WTC11 (cell line): ENCODE measurements around the gene RAB11FIP3. TPM values are rescaled to one million over a fixed set of nuclear protein-coding genes. Genes with fewer than 3 reads are reported as not detected.

Source experiments
- ATAC-seq: fragments of 200-7000 bp; cut with Tn5 transposase; 2 replicates; pipeline ENCODE4 v1.10.0; 2021; ENCODE audit warnings: mild to moderate bottlenecking, moderate library complexity
- Bru-seq: library from RNA; stranded (reverse); fragments of 400-500 nt; gene quantifications from one replicate; lab custom pipeline; 2021; lab: Mats Ljungman, UMichigan
- CTCF ChIA-PET: fragments of 300-600 bp; sonication (Branson Sonifier 250); formaldehyde crosslinking; loops from one replicate; lab custom pipeline; 2021; ENCODE audit warnings: antibody characterized with exemption; lab: Charles Lee
- POLR2A ChIA-PET: fragments of 350-600 bp; sonication (Branson Sonifier 250); formaldehyde crosslinking; loops from one replicate; lab custom pipeline; 2021; ENCODE audit warnings: antibody characterized with exemption; lab: Charles Lee
- DNase-seq: peaks from one replicate; pipeline ENCODE4 v3.0.0; 2021; ENCODE audit warnings: low spot score
- H3K27ac Mint-ChIP-seq: 2 replicates; pipeline ENCODE4 v1.8.0; 2021; ENCODE audit warnings: mixed read lengths
- H3K27me3 Mint-ChIP-seq: 2 replicates; pipeline ENCODE4 v1.8.0; 2021; ENCODE audit warnings: low read depth, mild to moderate bottlenecking, moderate library complexity, mixed read lengths
- H3K36me3 Mint-ChIP-seq: 2 replicates; pipeline ENCODE4 v1.8.0; 2021; ENCODE audit warnings: mixed read lengths
- H3K4me1 Mint-ChIP-seq: 2 replicates; pipeline ENCODE4 v1.8.0; 2022; ENCODE audit warnings: mixed read lengths
- H3K4me3 Mint-ChIP-seq: 2 replicates; pipeline ENCODE4 v1.8.0; 2021; ENCODE audit warnings: mild to moderate bottlenecking, moderate library complexity, mixed read lengths
- H3K9me3 Mint-ChIP-seq: 2 replicates; pipeline ENCODE4 v1.8.0; 2021; ENCODE audit warnings: mixed read lengths
- CREM ChIP-seq: sonication (generic); formaldehyde crosslinking; IDR thresholded peaks from 2 replicates; pipeline ENCODE4 v1.8.1; 2022; ENCODE audit warnings: mild to moderate bottlenecking, missing genetic modification reagents, moderate library complexity
- FOXK1 ChIP-seq: sonication (generic); formaldehyde crosslinking; IDR thresholded peaks from 2 replicates; pipeline ENCODE4 v1.8.0; 2022; ENCODE audit warnings: mild to moderate bottlenecking, moderate library complexity, missing genetic modification reagents
- GABPB1 ChIP-seq: sonication (generic); formaldehyde crosslinking; IDR thresholded peaks from 2 replicates; pipeline ENCODE4 v1.8.1; 2023; ENCODE audit warnings: mild to moderate bottlenecking, missing genetic modification reagents
- NR3C1 ChIP-seq: sonication (generic); formaldehyde crosslinking; conservative IDR thresholded peaks from 2 replicates; pipeline ENCODE4 v1.8.1; 2023; ENCODE audit warnings: low read depth, mild to moderate bottlenecking, missing genetic modification reagents
- SOX15 ChIP-seq: fragments of 250-450 bp; sonication (Bioruptor Pico); IDR thresholded peaks from 2 replicates; pipeline ENCODE4 v1.9.0; 2021; ENCODE audit warnings: mild to moderate bottlenecking
- TEAD4 ChIP-seq: sonication (generic); formaldehyde crosslinking; IDR thresholded peaks from 2 replicates; pipeline ENCODE4 v1.8.0; 2022; ENCODE audit warnings: mild to moderate bottlenecking, missing genetic modification reagents
- long read RNA-seq, 3 experiments: library from RNA in 1 of 3; library from capped mRNA in 1 of 3; library from polyadenylated mRNA in 1 of 3; unstranded in 2 of 3; stranded (forward) in 1 of 3; transcript quantifications; one replicate each; pipeline ENCODE4 v2.0.0, GENCODE V29; 2021
- total RNA-seq: library from RNA; stranded (reverse); gene quantifications from 3 replicates; pipeline ENCODE4 v1.2.3, GENCODE V29; 2021
- TF ChIP-seq, protein P1 (sequence below): sonication (generic); formaldehyde crosslinking; IDR thresholded peaks from 2 replicates; pipeline ENCODE4 v1.8.0; 2023; ENCODE audit warnings: missing genetic modification reagents, mild to moderate bottlenecking, borderline replicate concordance
- TF ChIP-seq, protein P2 (sequence below): sonication (generic); formaldehyde crosslinking; IDR thresholded peaks from 2 replicates; pipeline ENCODE4 v1.8.0; 2023; ENCODE audit warnings: mild to moderate bottlenecking, missing genetic modification reagents
- TF ChIP-seq, protein P3 (sequence below): sonication (generic); formaldehyde crosslinking; IDR thresholded peaks from 2 replicates; pipeline ENCODE4 v1.8.0; 2022; ENCODE audit warnings: mild to moderate bottlenecking, missing genetic modification reagents
- TF ChIP-seq, protein P4 (sequence below): sonication (generic); formaldehyde crosslinking; IDR thresholded peaks from 2 replicates; pipeline ENCODE4 v1.8.1; 2023; ENCODE audit warnings: mild to moderate bottlenecking, missing genetic modification reagents, borderline replicate concordance
- TF ChIP-seq, protein P5 (sequence below): fragments of 250-450 bp; sonication (Bioruptor Pico); conservative IDR thresholded peaks from 2 replicates; pipeline ENCODE4 v1.9.0; 2021; ENCODE audit warnings: mild to moderate bottlenecking
- TF ChIP-seq, protein P6 (sequence below): sonication (generic); formaldehyde crosslinking; IDR thresholded peaks from 2 replicates; pipeline ENCODE4 v1.8.0; 2022; ENCODE audit warnings: mild to moderate bottlenecking, missing genetic modification reagents
- TF ChIP-seq, protein P7 (sequence below): sonication (generic); formaldehyde crosslinking; IDR thresholded peaks from 2 replicates; pipeline ENCODE4 v1.8.1; 2022; ENCODE audit warnings: mild to moderate bottlenecking, missing genetic modification reagents, moderate library complexity, borderline replicate concordance
- TF ChIP-seq, protein P8 (sequence below): sonication (generic); formaldehyde crosslinking; IDR thresholded peaks from 2 replicates; pipeline ENCODE4 v1.8.0; 2023; ENCODE audit warnings: missing genetic modification reagents

The RAB11FIP3 gene, protein sequence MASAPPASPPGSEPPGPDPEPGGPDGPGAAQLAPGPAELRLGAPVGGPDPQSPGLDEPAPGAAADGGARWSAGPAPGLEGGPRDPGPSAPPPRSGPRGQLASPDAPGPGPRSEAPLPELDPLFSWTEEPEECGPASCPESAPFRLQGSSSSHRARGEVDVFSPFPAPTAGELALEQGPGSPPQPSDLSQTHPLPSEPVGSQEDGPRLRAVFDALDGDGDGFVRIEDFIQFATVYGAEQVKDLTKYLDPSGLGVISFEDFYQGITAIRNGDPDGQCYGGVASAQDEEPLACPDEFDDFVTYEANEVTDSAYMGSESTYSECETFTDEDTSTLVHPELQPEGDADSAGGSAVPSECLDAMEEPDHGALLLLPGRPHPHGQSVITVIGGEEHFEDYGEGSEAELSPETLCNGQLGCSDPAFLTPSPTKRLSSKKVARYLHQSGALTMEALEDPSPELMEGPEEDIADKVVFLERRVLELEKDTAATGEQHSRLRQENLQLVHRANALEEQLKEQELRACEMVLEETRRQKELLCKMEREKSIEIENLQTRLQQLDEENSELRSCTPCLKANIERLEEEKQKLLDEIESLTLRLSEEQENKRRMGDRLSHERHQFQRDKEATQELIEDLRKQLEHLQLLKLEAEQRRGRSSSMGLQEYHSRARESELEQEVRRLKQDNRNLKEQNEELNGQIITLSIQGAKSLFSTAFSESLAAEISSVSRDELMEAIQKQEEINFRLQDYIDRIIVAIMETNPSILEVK
- total RNA-seq, result 37.1 to 38.6 TPM (median 37.9 TPM) in 3 replicates
- percentile 49 among the genes with signal in this experiment for Bru-seq, nascent RNA
- long read RNA-seq, experiment 1, full-length matches to known transcripts, result 58 of 113 reads
- long read RNA-seq, experiment 1, partial matches to known transcripts, result 28 of 113 reads
- long read RNA-seq, experiment 1, other reads (novel, unspliced or antisense), result 27 of 113 reads
- long read RNA-seq, experiment 2, partial matches to known transcripts, result 16 of 36 reads
- long read RNA-seq, experiment 2, other reads (novel, unspliced or antisense), result 20 of 36 reads
- long read RNA-seq, experiment 3, result 0 reads

DNA sequence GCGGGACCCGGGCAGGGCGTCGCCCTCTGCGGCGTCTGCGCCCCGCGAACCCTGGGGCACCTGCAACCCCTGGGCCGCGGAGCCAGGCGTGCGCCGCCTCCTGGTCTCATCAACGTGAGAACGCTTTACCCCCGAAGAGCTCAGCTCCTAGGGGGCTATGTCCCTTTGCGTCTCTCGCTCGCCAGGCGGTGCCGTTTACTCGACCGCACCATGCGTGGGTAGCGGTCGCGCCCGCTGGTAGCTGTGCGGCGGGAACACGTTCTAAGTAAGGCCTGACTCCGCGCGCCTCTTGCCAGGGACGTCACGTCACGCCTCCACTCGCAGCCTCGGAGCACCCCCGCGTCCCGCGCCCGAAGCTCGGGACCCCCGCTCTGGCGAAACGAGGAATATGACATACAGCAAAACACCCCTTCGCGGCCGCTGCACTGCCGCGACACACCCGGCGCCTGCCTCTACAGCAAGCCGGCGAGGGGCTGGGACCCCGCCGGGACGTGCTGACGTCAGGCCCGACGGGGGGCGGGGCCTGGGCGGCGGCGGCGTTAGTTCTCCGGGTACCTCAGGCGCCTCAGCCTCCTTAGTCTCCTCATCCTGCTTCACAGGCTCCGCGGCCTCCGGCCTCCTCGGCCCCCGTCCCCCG is at the start of gene RAB11FIP3:
RAB11FIP3 (plus strand) TSS at position 568 of the 637 bp plus-strand sequence. CDS start 358 bp downstream, outside the sequence.
- H3K4me3 Mint-ChIP-seq, result peak within 1 kb of the TSS; percentile 67
- no peaks in the 10 kb centered on the region for H3K9me3 Mint-ChIP-seq
- ChIA-PET CTCF (interaction anchor here (0.5 to 4.2 kb wide), 8 partner anchors 10 to 186 kb away, joined by 3 to 25 read pairs (median 4); partner anchors contain the start of gene MRPL28), POLR2A (no interaction called here)
- peak; percentile 80 for DNase-seq
- H3K36me3 Mint-ChIP-seq, result no peaks in the 10 kb centered on the region; the same call in 1 of the 2 replicates
- H3K27ac Mint-ChIP-seq, result no peak within 1 kb of the TSS
- H3K27me3 Mint-ChIP-seq, result peaks cover 54% of the 10 kb centered on the region
- peaks cover 14% of the 10 kb centered on the region for H3K4me1 Mint-ChIP-seq
- ATAC-seq, result peak; percentile 82
- TF ChIP-seq FOXK1 (CRISPR knock-in tag) (0 out of 2 replicates have a peak, but pooled peaks have one; percentile 54), TEAD4 (CRISPR knock-in tag) (no peak), NR3C1 (CRISPR knock-in tag) (no peak), SOX15 (CRISPR knock-in tag) (no peak), GABPB1 (CRISPR knock-in tag) (0 out of 2 replicates have a peak, but pooled peaks have one; percentile 27), CREM (CRISPR knock-in tag) (peak; percentile 65; the same call in 1 of the 2 replicates)
- TF ChIP-seq, protein P1, sequence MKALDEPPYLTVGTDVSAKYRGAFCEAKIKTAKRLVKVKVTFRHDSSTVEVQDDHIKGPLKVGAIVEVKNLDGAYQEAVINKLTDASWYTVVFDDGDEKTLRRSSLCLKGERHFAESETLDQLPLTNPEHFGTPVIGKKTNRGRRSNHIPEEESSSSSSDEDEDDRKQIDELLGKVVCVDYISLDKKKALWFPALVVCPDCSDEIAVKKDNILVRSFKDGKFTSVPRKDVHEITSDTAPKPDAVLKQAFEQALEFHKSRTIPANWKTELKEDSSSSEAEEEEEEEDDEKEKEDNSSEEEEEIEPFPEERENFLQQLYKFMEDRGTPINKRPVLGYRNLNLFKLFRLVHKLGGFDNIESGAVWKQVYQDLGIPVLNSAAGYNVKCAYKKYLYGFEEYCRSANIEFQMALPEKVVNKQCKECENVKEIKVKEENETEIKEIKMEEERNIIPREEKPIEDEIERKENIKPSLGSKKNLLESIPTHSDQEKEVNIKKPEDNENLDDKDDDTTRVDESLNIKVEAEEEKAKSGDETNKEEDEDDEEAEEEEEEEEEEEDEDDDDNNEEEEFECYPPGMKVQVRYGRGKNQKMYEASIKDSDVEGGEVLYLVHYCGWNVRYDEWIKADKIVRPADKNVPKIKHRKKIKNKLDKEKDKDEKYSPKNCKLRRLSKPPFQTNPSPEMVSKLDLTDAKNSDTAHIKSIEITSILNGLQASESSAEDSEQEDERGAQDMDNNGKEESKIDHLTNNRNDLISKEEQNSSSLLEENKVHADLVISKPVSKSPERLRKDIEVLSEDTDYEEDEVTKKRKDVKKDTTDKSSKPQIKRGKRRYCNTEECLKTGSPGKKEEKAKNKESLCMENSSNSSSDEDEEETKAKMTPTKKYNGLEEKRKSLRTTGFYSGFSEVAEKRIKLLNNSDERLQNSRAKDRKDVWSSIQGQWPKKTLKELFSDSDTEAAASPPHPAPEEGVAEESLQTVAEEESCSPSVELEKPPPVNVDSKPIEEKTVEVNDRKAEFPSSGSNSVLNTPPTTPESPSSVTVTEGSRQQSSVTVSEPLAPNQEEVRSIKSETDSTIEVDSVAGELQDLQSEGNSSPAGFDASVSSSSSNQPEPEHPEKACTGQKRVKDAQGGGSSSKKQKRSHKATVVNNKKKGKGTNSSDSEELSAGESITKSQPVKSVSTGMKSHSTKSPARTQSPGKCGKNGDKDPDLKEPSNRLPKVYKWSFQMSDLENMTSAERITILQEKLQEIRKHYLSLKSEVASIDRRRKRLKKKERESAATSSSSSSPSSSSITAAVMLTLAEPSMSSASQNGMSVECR, result peak; percentile 67; the same call in 1 of the 2 replicates
- TF ChIP-seq, protein P2, sequence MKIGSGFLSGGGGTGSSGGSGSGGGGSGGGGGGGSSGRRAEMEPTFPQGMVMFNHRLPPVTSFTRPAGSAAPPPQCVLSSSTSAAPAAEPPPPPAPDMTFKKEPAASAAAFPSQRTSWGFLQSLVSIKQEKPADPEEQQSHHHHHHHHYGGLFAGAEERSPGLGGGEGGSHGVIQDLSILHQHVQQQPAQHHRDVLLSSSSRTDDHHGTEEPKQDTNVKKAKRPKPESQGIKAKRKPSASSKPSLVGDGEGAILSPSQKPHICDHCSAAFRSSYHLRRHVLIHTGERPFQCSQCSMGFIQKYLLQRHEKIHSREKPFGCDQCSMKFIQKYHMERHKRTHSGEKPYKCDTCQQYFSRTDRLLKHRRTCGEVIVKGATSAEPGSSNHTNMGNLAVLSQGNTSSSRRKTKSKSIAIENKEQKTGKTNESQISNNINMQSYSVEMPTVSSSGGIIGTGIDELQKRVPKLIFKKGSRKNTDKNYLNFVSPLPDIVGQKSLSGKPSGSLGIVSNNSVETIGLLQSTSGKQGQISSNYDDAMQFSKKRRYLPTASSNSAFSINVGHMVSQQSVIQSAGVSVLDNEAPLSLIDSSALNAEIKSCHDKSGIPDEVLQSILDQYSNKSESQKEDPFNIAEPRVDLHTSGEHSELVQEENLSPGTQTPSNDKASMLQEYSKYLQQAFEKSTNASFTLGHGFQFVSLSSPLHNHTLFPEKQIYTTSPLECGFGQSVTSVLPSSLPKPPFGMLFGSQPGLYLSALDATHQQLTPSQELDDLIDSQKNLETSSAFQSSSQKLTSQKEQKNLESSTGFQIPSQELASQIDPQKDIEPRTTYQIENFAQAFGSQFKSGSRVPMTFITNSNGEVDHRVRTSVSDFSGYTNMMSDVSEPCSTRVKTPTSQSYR (CRISPR knock-in tag), result 0 out of 2 replicates have a peak, but pooled peaks have one; percentile 35
- TF ChIP-seq, protein P3, sequence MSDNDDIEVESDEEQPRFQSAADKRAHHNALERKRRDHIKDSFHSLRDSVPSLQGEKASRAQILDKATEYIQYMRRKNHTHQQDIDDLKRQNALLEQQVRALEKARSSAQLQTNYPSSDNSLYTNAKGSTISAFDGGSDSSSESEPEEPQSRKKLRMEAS (CRISPR knock-in tag), result peak; percentile 76
- TF ChIP-seq, protein P4, sequence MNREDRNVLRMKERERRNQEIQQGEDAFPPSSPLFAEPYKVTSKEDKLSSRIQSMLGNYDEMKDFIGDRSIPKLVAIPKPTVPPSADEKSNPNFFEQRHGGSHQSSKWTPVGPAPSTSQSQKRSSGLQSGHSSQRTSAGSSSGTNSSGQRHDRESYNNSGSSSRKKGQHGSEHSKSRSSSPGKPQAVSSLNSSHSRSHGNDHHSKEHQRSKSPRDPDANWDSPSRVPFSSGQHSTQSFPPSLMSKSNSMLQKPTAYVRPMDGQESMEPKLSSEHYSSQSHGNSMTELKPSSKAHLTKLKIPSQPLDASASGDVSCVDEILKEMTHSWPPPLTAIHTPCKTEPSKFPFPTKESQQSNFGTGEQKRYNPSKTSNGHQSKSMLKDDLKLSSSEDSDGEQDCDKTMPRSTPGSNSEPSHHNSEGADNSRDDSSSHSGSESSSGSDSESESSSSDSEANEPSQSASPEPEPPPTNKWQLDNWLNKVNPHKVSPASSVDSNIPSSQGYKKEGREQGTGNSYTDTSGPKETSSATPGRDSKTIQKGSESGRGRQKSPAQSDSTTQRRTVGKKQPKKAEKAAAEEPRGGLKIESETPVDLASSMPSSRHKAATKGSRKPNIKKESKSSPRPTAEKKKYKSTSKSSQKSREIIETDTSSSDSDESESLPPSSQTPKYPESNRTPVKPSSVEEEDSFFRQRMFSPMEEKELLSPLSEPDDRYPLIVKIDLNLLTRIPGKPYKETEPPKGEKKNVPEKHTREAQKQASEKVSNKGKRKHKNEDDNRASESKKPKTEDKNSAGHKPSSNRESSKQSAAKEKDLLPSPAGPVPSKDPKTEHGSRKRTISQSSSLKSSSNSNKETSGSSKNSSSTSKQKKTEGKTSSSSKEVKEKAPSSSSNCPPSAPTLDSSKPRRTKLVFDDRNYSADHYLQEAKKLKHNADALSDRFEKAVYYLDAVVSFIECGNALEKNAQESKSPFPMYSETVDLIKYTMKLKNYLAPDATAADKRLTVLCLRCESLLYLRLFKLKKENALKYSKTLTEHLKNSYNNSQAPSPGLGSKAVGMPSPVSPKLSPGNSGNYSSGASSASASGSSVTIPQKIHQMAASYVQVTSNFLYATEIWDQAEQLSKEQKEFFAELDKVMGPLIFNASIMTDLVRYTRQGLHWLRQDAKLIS (CRISPR knock-in tag), result no peak
- TF ChIP-seq, protein P5, sequence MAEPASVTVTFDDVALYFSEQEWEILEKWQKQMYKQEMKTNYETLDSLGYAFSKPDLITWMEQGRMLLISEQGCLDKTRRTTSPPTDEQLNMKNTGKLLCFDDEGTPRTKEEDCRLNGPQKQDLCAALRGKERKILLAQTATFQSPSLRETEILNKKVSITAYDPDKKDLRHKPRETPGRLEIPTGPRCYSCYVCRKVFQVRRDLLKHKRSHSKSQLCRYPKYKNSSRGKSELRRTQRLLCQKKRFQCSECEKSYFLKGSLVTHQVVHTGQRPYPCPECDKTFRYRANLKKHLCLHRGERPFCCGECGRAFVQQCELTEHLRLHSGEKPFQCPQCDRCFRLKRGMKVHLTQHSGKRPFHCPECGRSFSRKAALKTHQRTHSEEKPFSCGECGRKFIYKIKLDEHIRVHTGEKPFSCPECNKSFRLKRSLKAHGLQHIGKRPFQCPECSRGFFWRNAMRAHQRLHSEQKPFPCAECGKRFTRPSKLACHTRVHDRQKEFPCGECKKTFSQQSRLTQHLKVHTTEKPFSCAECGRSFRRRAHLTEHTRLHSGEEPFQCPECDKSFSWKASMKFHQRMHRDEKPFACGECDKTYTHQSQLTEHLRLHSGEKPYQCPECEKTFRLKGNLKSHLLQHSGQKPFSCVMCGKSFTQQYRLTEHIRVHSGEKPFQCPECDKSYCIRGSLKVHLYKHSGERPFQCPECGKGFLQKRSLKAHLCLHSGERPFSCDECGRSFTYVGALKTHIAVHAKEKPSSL (CRISPR knock-in tag), result no peak
- TF ChIP-seq, protein P6, sequence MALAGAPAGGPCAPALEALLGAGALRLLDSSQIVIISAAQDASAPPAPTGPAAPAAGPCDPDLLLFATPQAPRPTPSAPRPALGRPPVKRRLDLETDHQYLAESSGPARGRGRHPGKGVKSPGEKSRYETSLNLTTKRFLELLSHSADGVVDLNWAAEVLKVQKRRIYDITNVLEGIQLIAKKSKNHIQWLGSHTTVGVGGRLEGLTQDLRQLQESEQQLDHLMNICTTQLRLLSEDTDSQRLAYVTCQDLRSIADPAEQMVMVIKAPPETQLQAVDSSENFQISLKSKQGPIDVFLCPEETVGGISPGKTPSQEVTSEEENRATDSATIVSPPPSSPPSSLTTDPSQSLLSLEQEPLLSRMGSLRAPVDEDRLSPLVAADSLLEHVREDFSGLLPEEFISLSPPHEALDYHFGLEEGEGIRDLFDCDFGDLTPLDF, result 0 out of 2 replicates have a peak, but pooled peaks have one; percentile 37
- TF ChIP-seq, protein P7, sequence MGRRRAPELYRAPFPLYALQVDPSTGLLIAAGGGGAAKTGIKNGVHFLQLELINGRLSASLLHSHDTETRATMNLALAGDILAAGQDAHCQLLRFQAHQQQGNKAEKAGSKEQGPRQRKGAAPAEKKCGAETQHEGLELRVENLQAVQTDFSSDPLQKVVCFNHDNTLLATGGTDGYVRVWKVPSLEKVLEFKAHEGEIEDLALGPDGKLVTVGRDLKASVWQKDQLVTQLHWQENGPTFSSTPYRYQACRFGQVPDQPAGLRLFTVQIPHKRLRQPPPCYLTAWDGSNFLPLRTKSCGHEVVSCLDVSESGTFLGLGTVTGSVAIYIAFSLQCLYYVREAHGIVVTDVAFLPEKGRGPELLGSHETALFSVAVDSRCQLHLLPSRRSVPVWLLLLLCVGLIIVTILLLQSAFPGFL (CRISPR knock-in tag), result 0 out of 2 replicates have a peak, but pooled peaks have one; percentile 16
- TF ChIP-seq, protein P8, sequence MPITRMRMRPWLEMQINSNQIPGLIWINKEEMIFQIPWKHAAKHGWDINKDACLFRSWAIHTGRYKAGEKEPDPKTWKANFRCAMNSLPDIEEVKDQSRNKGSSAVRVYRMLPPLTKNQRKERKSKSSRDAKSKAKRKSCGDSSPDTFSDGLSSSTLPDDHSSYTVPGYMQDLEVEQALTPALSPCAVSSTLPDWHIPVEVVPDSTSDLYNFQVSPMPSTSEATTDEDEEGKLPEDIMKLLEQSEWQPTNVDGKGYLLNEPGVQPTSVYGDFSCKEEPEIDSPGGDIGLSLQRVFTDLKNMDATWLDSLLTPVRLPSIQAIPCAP (CRISPR knock-in tag), result no peak
